ENCODE results near the gene TRIO.

GRCh38 chr5:14467886-14468285 lies 324.7 kb downstream of the TRIO start:
- TF ChIP-seq CTCF (IDR thresholded peaks at IDR 0.05; ENCODE audit: low read depth, low read length, poor library complexity, severe bottlenecking) = no peak
- TF ChIP-seq EZH2phosphoT487 (IDR thresholded peaks at IDR 0.05; ENCODE audit: borderline replicate concordance, low read length) = no peak
